Natural killer cell (primary cell): ENCODE data around the gene VAMP8. TPM values are rescaled to one million over a fixed set of nuclear protein-coding genes. Genes with fewer than 3 reads are reported as not detected.

Experiments used
- ATAC-seq, 3 donors: fragments of 150-1000 bp in 2 of 3; fragments of 200-7000 bp in 1 of 3; cut with Tn5 transposase; 1 replicate in 1 of 3; 2 replicates in 2 of 3; pipeline ENCODE4 v1.10.0; 2021; ENCODE audit warnings: mild to moderate bottlenecking in 2 of 3, moderate library complexity in 2 of 3
- DNase-seq, 2 donors: peaks; one replicate each; pipeline versions ENCODE4 v3.0.0 to v3.0.0-alpha.2; 2013 to 2021; ENCODE audit warnings: mixed read lengths in 1 of 2
- H3K27ac ChIP-seq: one replicate; pipeline ENCODE4 v1.5.1; 2013; ENCODE audit warnings: mild to moderate bottlenecking, low read length
- H3K27me3 ChIP-seq: one replicate; pipeline ENCODE4 v1.6.1; 2013; ENCODE audit warnings: low read length; ENCODE audit not compliant: control insufficient read depth, insufficient read depth
- H3K36me3 ChIP-seq: one replicate; pipeline ENCODE4 v1.6.1; 2013; ENCODE audit warnings: low read length; ENCODE audit not compliant: control insufficient read depth, insufficient read depth
- H3K4me1 ChIP-seq: one replicate; pipeline ENCODE4 v1.6.1; 2013; ENCODE audit warnings: low read length; ENCODE audit not compliant: control insufficient read depth, insufficient read depth
- H3K4me3 ChIP-seq: one replicate; pipeline ENCODE4 v1.5.1; 2013; ENCODE audit warnings: low read length
- H3K9me3 ChIP-seq: one replicate; pipeline ENCODE4 v1.6.1; 2013; ENCODE audit warnings: low read length; ENCODE audit not compliant: control insufficient read depth, insufficient read depth
- H3K27ac Mint-ChIP-seq, 2 donors: one replicate each; pipeline ENCODE4 v1.8.0; 2022; ENCODE audit warnings: mild to moderate bottlenecking in 2 of 2, mixed read lengths in 2 of 2, moderate library complexity in 1 of 2
- H3K27me3 Mint-ChIP-seq, 2 donors: one replicate each; pipeline ENCODE4 v1.8.0; 2022; ENCODE audit warnings: low read depth in 2 of 2, mixed read lengths in 2 of 2
- H3K36me3 Mint-ChIP-seq: one replicate; pipeline ENCODE4 v1.8.0; 2022; ENCODE audit warnings: mixed read lengths
- H3K4me1 Mint-ChIP-seq, 2 donors: one replicate each; pipeline ENCODE4 v1.8.0; 2022; ENCODE audit warnings: mixed read lengths in 2 of 2
- H3K4me3 Mint-ChIP-seq: one replicate; pipeline ENCODE4 v1.8.0; 2022; ENCODE audit warnings: mild to moderate bottlenecking, moderate library complexity, mixed read lengths
- H3K9me3 Mint-ChIP-seq, 2 donors: one replicate each; pipeline ENCODE4 v1.8.0; 2022; ENCODE audit warnings: mixed read lengths in 2 of 2
- WGBS: methylation state at CpG from one replicate; pipeline ENCODE4 v1.1.7; 2013; ENCODE audit warnings: missing lambda C conversion rate; ENCODE audit not compliant: insufficient coverage; 5-methylcytosine and 5-hydroxymethylcytosine counted together
- intact Hi-C: fragments of 100-400 bp; cut with micrococcal nuclease; formaldehyde crosslinking; loops from one replicate; pipeline ENCODE4 v1.14.2; 2022
- total RNA-seq, 4 donors: library from RNA; stranded (reverse); fragments of 120-200 nt in 1 of 4; gene quantifications; one replicate each; pipeline versions ENCODE4 v1.2.3 to v1.2.4, GENCODE V29; 2013 to 2022
- TF ChIP-seq, protein P1 (sequence below): fragments of 200-600 bp; IDR thresholded peaks from one replicate; pipeline ENCODE4 v1.8.0; 2022; ENCODE audit warnings: antibody characterized with exemption

Gene VAMP8
- total RNA-seq, 3 donors from 2014 or later (not counting 1 experiment from before 2014, with no cell fraction given), result 105 to 116 (median 111) TPM

DNA sequence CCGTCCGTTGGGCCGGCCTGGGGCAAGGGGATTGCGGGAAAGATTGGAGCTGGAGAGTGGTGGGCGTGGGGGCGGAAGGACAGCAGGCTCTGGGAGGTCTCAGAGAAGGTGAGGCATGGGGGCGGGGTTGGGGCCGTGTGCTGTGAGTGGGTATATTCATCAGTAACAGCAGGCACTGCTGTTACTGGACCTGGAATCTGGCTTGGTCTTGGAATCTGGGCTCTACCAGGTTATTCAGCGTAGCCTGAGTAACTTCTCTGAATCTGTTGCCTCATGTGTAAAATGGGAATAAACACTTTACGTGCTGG, 18.6 kb downstream of the VAMP8 start:
- Mint-ChIP-seq H3K4me3 (peak overlapping the region; percentile 99), H3K27ac (peak overlapping the region; percentile 96 to 98), H3K4me1 (peaks cover 31 to 33% of the 10 kb centered on the region in 2 donors), H3K9me3 (no peaks in the 10 kb centered on the region), H3K27me3 (no peaks in the 10 kb centered on the region), H3K36me3 (no peaks in the 10 kb centered on the region)
- peak overlapping the region; percentile 82 for H3K27ac ChIP-seq
- peaks cover 25% of the 10 kb centered on the region for H3K4me1 ChIP-seq
- H3K4me3 ChIP-seq, result peak overlapping the region; percentile 92
- DNase-seq (no peak), ATAC-seq (no peak)
- no peaks in the 10 kb centered on the region for H3K27me3 ChIP-seq
- peaks cover 18% of the 10 kb centered on the region for H3K36me3 ChIP-seq
- TF ChIP-seq, protein P1, sequence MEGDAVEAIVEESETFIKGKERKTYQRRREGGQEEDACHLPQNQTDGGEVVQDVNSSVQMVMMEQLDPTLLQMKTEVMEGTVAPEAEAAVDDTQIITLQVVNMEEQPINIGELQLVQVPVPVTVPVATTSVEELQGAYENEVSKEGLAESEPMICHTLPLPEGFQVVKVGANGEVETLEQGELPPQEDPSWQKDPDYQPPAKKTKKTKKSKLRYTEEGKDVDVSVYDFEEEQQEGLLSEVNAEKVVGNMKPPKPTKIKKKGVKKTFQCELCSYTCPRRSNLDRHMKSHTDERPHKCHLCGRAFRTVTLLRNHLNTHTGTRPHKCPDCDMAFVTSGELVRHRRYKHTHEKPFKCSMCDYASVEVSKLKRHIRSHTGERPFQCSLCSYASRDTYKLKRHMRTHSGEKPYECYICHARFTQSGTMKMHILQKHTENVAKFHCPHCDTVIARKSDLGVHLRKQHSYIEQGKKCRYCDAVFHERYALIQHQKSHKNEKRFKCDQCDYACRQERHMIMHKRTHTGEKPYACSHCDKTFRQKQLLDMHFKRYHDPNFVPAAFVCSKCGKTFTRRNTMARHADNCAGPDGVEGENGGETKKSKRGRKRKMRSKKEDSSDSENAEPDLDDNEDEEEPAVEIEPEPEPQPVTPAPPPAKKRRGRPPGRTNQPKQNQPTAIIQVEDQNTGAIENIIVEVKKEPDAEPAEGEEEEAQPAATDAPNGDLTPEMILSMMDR, result no peak
- H3K9me3 ChIP-seq, result no peaks in the 10 kb centered on the region
- intact Hi-C loops, result no loop called here
- 4% methylated on average over 10 of the region's 10 CpGs for WGBS

DNA sequence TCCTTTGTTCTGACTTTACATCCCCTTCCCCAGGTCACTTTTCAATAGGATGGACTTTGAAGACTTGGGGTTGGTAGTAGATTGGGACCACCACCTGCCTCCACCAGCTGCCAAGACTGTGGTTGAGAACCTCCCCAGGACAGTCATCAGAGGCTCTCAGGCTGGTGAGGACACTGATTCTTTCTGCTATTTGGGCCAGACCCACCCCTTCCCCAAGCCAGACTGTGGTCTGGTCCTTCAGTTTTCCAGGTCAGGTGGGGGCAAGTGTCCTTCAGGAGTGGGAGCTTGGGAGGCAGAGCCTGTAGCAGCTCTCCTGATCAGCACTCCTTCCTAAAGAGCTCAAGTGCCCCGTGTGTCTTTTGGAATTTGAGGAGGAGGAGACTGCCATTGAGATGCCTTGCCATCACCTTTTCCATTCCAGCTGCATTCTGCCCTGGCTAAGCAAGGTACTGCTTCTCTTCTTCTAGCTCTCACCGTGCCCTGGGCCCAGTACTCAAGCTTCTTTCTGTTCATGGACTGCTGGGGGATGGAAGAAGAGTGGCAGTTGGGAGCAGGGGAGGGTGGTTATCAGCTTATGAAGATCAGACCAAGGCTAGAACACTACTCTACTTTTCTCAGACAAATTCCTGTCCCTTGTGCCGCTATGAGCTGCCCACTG, 19.2 kb downstream of the VAMP8 start:
- Histone ChIP-seq H3K4me3 (no peak overlapping the region), H3K27ac (no peak overlapping the region), H3K9me3 (no peaks in the 10 kb centered on the region), H3K36me3 (peaks cover 18% of the 10 kb centered on the region), H3K4me1 (peaks cover 25% of the 10 kb centered on the region), H3K27me3 (no peaks in the 10 kb centered on the region)
- intact Hi-C loops, result no loop called here
- DNase-seq (no peak), ATAC-seq (no peak)
- Mint-ChIP-seq H3K9me3 (no peaks in the 10 kb centered on the region), H3K27me3 (no peaks in the 10 kb centered on the region), H3K27ac (peak overlapping the region; percentile 96 to 98), H3K36me3 (no peaks in the 10 kb centered on the region), H3K4me1 (peaks cover 31 to 35% of the 10 kb centered on the region in 2 donors), H3K4me3 (peak overlapping the region; percentile 99)
- 86% methylated on average over 1 of the region's 3 CpGs for WGBS
- TF ChIP-seq, protein P1, result no peak

DNA sequence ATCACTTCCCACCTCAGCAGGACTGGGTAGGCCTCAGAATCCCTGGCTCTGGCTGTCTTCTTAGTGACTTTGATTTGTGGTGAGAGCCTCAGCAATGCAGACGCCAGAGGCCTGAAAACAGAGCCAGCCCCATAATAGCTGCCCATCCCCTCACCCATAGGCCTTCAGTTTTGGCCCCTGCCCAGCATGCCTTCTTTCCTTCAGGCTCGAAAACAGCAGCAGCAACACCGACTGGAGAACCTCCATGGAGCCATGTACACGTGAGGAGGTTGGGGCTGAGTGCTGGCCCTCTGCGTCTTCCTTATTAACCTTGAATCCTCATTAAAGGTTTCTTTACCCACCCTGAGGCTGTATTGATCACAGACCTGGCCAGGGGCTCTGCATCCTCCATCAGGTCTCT, 19.9 kb downstream of the VAMP8 start:
- no peak overlapping the region for H3K27ac ChIP-seq
- Mint-ChIP-seq H3K36me3 (no peaks in the 10 kb centered on the region), H3K27ac (peak overlapping the region; percentile 96 to 98), H3K4me3 (peak overlapping the region; percentile 99), H3K27me3 (no peaks in the 10 kb centered on the region), H3K9me3 (no peaks in the 10 kb centered on the region), H3K4me1 (peaks cover 31 to 39% of the 10 kb centered on the region in 2 donors)
- peaks cover 31% of the 10 kb centered on the region for H3K4me1 ChIP-seq
- 92% methylated on average over 5 of the region's 5 CpGs for WGBS
- no peak overlapping the region for H3K4me3 ChIP-seq
- ATAC-seq (no peak), DNase-seq (no peak)
- peaks cover 18% of the 10 kb centered on the region for H3K36me3 ChIP-seq
- H3K9me3 ChIP-seq, result no peaks in the 10 kb centered on the region
- TF ChIP-seq, protein P1, result no peak
- no peaks in the 10 kb centered on the region for H3K27me3 ChIP-seq
- intact Hi-C loops, result no loop called here
